PC-3 (cell line): ENCODE results near the gene DSEL. TPM values are rescaled to one million over a fixed set of nuclear protein-coding genes. Genes with fewer than 3 reads are reported as not detected.

Source experiments
- ATAC-seq: fragments of 200-7000 bp; cut with Tn5 transposase; 2 replicates; pipeline ENCODE4 v1.9.1; 2020; ENCODE audit warnings: mild to moderate bottlenecking, moderate library complexity
- BruUV-seq: library from RNA; stranded (reverse); fragments of 400-500 nt; replicated peaks from 2 replicates; lab custom pipeline; 2021; lab: Mats Ljungman, UMichigan
- CTCF ChIA-PET: fragments of 300-600 bp; sonication (Branson Sonifier 250); formaldehyde crosslinking; loops from one replicate; lab custom pipeline; 2022; ENCODE audit warnings: antibody characterized with exemption; lab: Charles Lee
- POLR2A ChIA-PET: fragments of 300-600 bp; sonication (Branson Sonifier 250); formaldehyde crosslinking; loops from one replicate; lab custom pipeline; 2022; ENCODE audit warnings: antibody characterized with exemption; ENCODE audit not compliant: unreplicated experiment; lab: Charles Lee
- DNase-seq: peaks from one replicate; pipeline ENCODE4 v3.0.0-alpha.2; 2015
- H2AFZ ChIP-seq: fragments of 300-600 bp; sonication (generic); 2 replicates; pipeline ENCODE4 v1.6.0; 2016; ENCODE audit warnings: antibody characterized with exemption, low read length
- H3F3A ChIP-seq: fragments of 300-600 bp; sonication (generic); one replicate; pipeline ENCODE4 v1.6.0; 2017; ENCODE audit warnings: antibody characterized with exemption, low read length, control low read depth, mild to moderate bottlenecking; ENCODE audit not compliant: unreplicated experiment
- H3K27ac ChIP-seq: fragments of 300-600 bp; sonication (generic); 2 replicates; pipeline ENCODE4 v1.5.1; 2016; ENCODE audit warnings: mild to moderate bottlenecking, low read length
- H3K27me3 ChIP-seq: fragments of 300-600 bp; sonication (generic); 2 replicates; pipeline ENCODE4 v1.6.1; 2016; ENCODE audit warnings: low read length, mixed read lengths
- H3K36me3 ChIP-seq: fragments of 300-600 bp; sonication (generic); 2 replicates; pipeline ENCODE4 v1.6.1; 2016; ENCODE audit warnings: low read depth, mixed run types, low read length, mixed read lengths
- H3K4me1 ChIP-seq: fragments of 300-600 bp; sonication (generic); 2 replicates; pipeline ENCODE4 v1.5.1; 2016; ENCODE audit warnings: low read length; ENCODE audit not compliant: insufficient read depth
- H3K4me2 ChIP-seq: fragments of 300-600 bp; sonication (generic); 2 replicates; pipeline ENCODE4 v1.6.0; 2016; ENCODE audit warnings: low read length
- H3K4me3 ChIP-seq: fragments of 300-600 bp; sonication (generic); 2 replicates; pipeline ENCODE4 v1.5.1; 2016; ENCODE audit warnings: mild to moderate bottlenecking, low read length, mixed read lengths
- H3K79me2 ChIP-seq: fragments of 300-600 bp; sonication (generic); 2 replicates; pipeline ENCODE4 v1.6.1; 2017; ENCODE audit warnings: low read length, mixed read lengths
- H3K9ac ChIP-seq: fragments of 300-600 bp; sonication (generic); 2 replicates; pipeline ENCODE4 v1.6.0; 2016; ENCODE audit warnings: mild to moderate bottlenecking, low read length
- H3K9me2 ChIP-seq: fragments of 300-600 bp; sonication (generic); replicated peaks from 2 replicates; pipeline ENCODE4 v1.6.1; 2016; ENCODE audit warnings: mixed run types, low read length, mixed read lengths
- H3K9me3 ChIP-seq: fragments of 300-600 bp; sonication (generic); 2 replicates; pipeline ENCODE4 v1.6.1; 2016; ENCODE audit warnings: low read length, mixed read lengths
- H4K20me1 ChIP-seq: fragments of 300-600 bp; sonication (generic); 2 replicates; pipeline ENCODE4 v1.6.1; 2016; ENCODE audit warnings: low read length, mixed read lengths
- CTCF ChIP-seq: fragments of 300-600 bp; sonication (generic); conservative IDR thresholded peaks from 2 replicates; pipeline ENCODE4 v1.5.1; 2017; ENCODE audit warnings: antibody characterized with exemption, low read depth, mild to moderate bottlenecking, low read length
- EZH2 ChIP-seq: fragments of 300-600 bp; sonication (generic); IDR thresholded peaks from one replicate; pipeline ENCODE4 v1.6.1; 2017; ENCODE audit warnings: antibody characterized with exemption, mild to moderate bottlenecking, low read length; ENCODE audit not compliant: unreplicated experiment
- EZH2phosphoT487 ChIP-seq: fragments of 300-600 bp; sonication (generic); IDR thresholded peaks from 2 replicates; pipeline ENCODE4 v1.6.1; 2018; ENCODE audit warnings: mild to moderate bottlenecking, antibody characterized with exemption, low read length, borderline replicate concordance
- intact Hi-C: fragments of 100-400 bp; cut with micrococcal nuclease; formaldehyde crosslinking; loops from 2 replicates; pipeline ENCODE4 v1.9.0; 2023
- total RNA-seq: library from RNA; depleted of rRNA; stranded (reverse); fragments of >200 nt; gene quantifications from 2 replicates; pipeline ENCODE4 v1.2.3, GENCODE V29; 2014

DSEL gene
- total RNA-seq, 1 experiment from 2014 or later, result 19.0 TPM

- Histone ChIP-seq H3K4me3 (no peak overlapping the region), H3K27me3 (no peaks in the 10 kb centered on the region), H3K4me2 (no peak overlapping the region), H4K20me1 (no peaks in the 10 kb centered on the region), H3K79me2 (peaks cover 8% of the 10 kb centered on the region), H3F3A (no peaks in the 10 kb centered on the region), H3K9me2 (no peaks in the 10 kb centered on the region), H3K4me1 (peaks cover 15% of the 10 kb centered on the region), H3K9me3 (no peaks in the 10 kb centered on the region), H3K9ac (no peak overlapping the region), H3K27ac (no peak overlapping the region), H2AFZ (no peak overlapping the region), H3K36me3 (no peaks in the 10 kb centered on the region)
- POLR2A ChIA-PET, result no interaction called here
- ATAC-seq (no peak), DNase-seq (no peak)
- CTCF ChIA-PET, result no interaction called here
- intact Hi-C loops, result no loop called here
- TF ChIP-seq CTCF (no peak), EZH2 (no peak), EZH2phosphoT487 (no peak)
- BruUV-seq, result no TSS peak
These were observed 3.9 kb upstream of the DSEL start for GRCh38 chr18:67520351-67520921.

- H3K9ac ChIP-seq, result no peak overlapping the region
- intact Hi-C loops, result loop anchor here (5.0 to 10.0 kb wide), 5 partner anchors 78 to 1213 kb away; no protein-coding TSS in a partner anchor
- H3K9me2 ChIP-seq, result no peaks in the 10 kb centered on the region
- H3K36me3 ChIP-seq, result 0 out of 2 replicates have a peak, but pooled peaks cover under 1% of the 10 kb centered on the region
- peak; percentile 20 for DNase-seq
- H3K27me3 ChIP-seq, result no peaks in the 10 kb centered on the region
- ATAC-seq, result no peak
- peaks cover 15% of the 10 kb centered on the region for H3K4me1 ChIP-seq
- TF ChIP-seq EZH2 (no peak), EZH2phosphoT487 (no peak), CTCF (no peak)
- ChIA-PET CTCF (no interaction called here), POLR2A (no interaction called here)
- H3K4me3 ChIP-seq, result no peak overlapping the region
- no TSS peak for BruUV-seq
- H3F3A ChIP-seq, result no peaks in the 10 kb centered on the region
- H3K79me2 ChIP-seq, result peaks cover 16% of the 10 kb centered on the region
- peaks cover 4% of the 10 kb centered on the region; the same call in 1 of the 2 replicates for H4K20me1 ChIP-seq
- H2AFZ ChIP-seq, result no peak overlapping the region
- H3K4me2 ChIP-seq, result no peak overlapping the region
- no peak overlapping the region for H3K27ac ChIP-seq
- no peaks in the 10 kb centered on the region for H3K9me3 ChIP-seq
These were observed 3.1 kb upstream of the DSEL start for GRCh38 chr18:67519592-67519991.

GRCh38 chr18:67518566-67518965 is 2.0 kb upstream of the DSEL start:
- no peak for ATAC-seq
- CTCF ChIA-PET, result no interaction called here
- POLR2A ChIA-PET, result no interaction called here

More at GRCh38 chr18:67518566-67518965, 2.0 kb upstream of the DSEL start:
- Histone ChIP-seq H3K36me3 (peaks cover 6% of the 10 kb centered on the region; the same call in 1 of the 2 replicates), H3F3A (no peaks in the 10 kb centered on the region), H3K79me2 (peaks cover 27% of the 10 kb centered on the region), H3K4me2 (no peak overlapping the region), H3K4me3 (no peak overlapping the region), H3K9me2 (no peaks in the 10 kb centered on the region), H2AFZ (no peak overlapping the region), H3K9me3 (no peaks in the 10 kb centered on the region), H3K4me1 (peaks cover 23% of the 10 kb centered on the region), H3K9ac (no peak overlapping the region), H4K20me1 (peaks cover 10% of the 10 kb centered on the region; the same call in 1 of the 2 replicates), H3K27ac (no peak overlapping the region), H3K27me3 (no peaks in the 10 kb centered on the region)
- no peak for DNase-seq
- BruUV-seq, result no TSS peak
- intact Hi-C loops, result loop anchor here (5.0 to 10.0 kb wide), 5 partner anchors 79 to 1214 kb away; no protein-coding TSS in a partner anchor
- TF ChIP-seq EZH2phosphoT487, result no peak
- no peak for TF ChIP-seq CTCF
- no peak for TF ChIP-seq EZH2
